T-helper 2 cell (primary cell): ENCODE results near the gene GRIK5.
A peak's percentile ranks its signal among the peaks of the same experiment; 100 is the strongest.
"Not testable (repeated sequence)": the region's sequence is repeated elsewhere in the genome, so short reads cannot be mapped to it uniquely, and the experiment has no call there.

Source experiments
- DNase-seq, 5 experiments: peaks; one replicate each; pipeline versions ENCODE4 v3.0.0 to v3.0.0-alpha.2; 2012 to 2022
- total RNA-seq, 2 donors: gene quantifications; one replicate each; lab custom pipeline; 2026; lab: John Stamatoyannopoulos, UW

The GRIK5 gene
- 0.27 to 0.31 reads per million in 2 donors for total RNA-seq

GRCh38 chr19:42069619-42070351 lies at the start of gene GRIK5:
GRIK5 (minus strand) TSS chr19:42070206; CDS start chr19:42065770, 4,436 bp downstream.
- no peak for DNase-seq

DNA sequence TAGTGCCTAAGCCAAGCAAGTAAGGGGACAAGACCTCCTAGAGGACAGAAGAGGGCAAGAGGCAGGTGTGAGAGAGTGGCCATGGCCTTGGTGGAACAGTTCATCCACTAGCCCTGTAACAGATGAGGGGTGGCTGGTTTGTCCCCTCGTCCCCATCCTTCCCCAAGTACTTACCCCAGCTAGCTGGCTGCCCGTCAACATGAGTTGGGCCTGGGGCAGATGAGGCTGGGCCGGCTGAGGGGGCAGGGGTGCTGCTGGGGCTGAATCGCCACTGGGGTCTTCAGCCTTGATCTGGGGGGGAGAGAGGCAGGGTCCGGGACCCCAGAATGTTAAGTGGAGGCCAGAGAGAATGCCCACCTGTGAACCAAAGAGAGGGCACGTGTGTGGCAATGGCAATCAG lies 47.1 kb upstream of the GRIK5 start:
- no peak for DNase-seq

GRCh38 chr19:42116308-42117075 lies 46.5 kb upstream of the GRIK5 start:
- DNase-seq = no peak

GRCh38 chr19:42115705-42116104 lies 45.7 kb upstream of the GRIK5 start:
- DNase-seq = no peak

- DNase-seq = no peak
Measured at GRCh38 chr19:42115219-42115618, 45.2 kb upstream of the GRIK5 start.

GRCh38 chr19:42114412-42114811 lies 44.4 kb upstream of the GRIK5 start:
- no peak for DNase-seq

- DNase-seq = no peak
Measured at GRCh38 chr19:42113641-42114348, 43.8 kb upstream of the GRIK5 start.

- DNase-seq = no peak
Measured at GRCh38 chr19:42111811-42112210, 41.8 kb upstream of the GRIK5 start.

GRCh38 chr19:42111384-42111783 lies 41.4 kb upstream of the GRIK5 start:
- DNase-seq = no peak

DNA sequence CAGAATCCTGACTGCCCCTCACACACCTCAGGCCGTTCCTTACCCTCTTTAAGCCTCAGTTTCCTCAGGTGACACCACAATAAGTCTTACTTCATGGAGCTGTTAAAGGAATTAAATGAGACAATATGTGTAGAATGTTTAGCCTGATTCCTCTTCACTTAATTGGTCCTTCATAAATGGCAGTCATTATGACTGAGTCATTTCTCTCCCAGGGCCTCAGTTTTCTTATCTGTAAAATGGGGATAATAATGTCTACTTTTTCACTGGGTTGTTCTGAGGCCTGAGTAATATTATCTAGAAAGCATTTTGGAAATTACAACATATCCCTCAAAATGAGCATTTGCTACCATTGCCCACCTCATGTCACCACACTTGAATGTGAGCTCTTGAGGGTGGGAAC lies 40.7 kb upstream of the GRIK5 start:
- DNase-seq = no peak

GRCh38 chr19:42109896-42110295 lies 39.9 kb upstream of the GRIK5 start:
- DNase-seq = no peak

DNA sequence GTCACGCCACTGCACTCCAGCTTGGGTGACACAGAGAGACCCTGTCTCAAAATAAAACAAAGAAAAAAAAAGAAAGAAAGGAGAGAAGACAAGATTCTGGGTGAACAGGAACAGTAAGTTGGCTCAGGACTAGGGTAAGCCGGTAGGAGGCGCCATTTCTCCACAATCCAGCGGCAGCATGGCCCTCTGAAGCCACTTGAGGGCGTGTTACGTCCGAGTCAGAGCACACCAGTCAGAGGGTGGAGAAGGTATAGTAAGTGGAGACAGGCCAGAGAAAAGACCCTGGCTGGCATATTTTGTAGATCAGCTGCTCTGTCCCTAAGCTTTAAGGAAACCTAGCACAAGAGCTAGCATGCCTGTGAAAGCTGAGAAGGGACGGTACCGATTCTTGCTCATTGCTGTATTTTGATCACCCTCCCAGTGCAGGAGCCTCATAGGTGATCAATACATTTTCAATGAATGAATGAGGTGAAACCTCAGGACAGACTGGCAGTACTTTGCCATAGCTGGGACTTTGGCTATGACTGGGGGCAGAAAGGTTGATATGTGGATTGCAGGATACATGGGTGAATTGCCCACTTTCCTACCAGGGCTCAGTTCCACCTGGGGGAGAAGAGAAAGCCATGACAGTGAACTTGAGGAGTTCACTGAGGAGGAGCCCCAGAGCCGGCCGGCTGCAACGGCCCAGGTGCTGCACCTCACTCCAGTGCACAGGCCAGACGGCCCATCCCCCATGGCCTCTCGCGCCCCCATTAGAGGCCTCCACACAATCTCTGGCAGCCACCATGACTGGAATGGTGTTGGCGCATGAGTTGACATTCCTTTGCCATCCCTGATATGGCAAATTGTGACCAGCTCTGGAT lies 38.8 kb upstream of the GRIK5 start:
- peak; percentile 66 to 87 (median 80) for DNase-seq

DNA sequence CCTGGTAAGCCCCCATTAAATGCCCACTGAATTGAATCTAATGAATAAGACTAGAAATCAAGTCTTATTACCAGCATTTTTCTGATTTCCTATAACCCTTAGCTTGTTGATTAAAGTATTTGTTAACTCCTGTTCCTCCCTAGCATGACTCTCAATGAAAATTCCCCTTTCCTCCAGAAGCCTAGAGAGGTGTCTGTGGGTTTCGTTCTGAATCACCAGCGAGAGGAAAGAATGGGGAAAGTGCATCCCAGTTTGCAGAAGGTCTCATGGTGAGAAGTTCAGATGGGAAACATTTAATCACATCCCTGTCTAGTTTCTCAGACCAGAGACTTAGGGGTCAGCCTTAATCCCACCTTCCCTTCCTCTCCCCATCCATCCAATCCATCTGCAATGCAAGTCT lies 35.4 kb upstream of the GRIK5 start:
- DNase-seq = no peak

DNA sequence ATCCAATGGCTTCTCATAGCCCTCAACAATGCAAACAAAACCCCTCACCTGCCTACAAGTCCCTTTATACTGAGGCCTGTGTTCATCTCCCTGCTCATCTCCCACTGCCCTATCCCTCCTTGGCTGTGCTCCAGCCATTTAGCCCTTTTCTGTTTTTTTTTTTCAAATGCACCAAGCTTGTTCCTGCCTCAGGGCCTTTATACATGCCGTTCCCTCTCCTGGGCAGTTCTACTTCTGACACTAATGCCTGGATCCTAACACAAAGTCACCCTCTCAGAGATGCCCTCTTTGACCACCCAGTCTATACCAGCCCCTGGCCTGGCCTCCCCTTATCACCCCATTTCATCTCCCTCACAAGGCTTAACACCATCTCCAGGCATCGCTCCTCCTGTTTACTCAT lies 32.9 kb upstream of the GRIK5 start:
- no peak for DNase-seq

GRCh38 chr19:42100241-42100640 lies 30.2 kb upstream of the GRIK5 start:
- DNase-seq = not testable (repeated sequence)

GRCh38 chr19:42099336-42099925 lies 29.4 kb upstream of the GRIK5 start:
- DNase-seq = no peak

GRCh38 chr19:42098781-42099180 lies 28.8 kb upstream of the GRIK5 start:
- DNase-seq = no peak

DNA sequence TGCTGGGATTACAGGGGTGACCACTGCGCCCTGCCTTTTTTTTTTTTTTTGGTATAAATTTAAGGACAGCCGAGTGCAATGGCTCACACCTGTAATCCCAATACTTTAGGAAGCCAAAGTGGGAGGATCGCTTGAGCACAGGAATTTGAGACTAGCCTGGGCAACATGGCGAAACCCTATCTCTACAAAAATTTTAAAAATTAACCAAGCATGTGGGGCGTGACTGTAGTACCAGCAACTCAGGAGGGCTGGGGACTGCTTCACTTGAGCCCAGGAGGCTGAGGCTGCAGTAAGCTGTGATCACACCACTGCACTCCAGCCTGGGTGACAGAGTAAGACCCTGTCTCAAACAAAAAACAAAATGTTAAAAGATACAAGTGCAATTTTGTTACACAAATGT lies 27.5 kb upstream of the GRIK5 start:
- DNase-seq = no peak

DNA sequence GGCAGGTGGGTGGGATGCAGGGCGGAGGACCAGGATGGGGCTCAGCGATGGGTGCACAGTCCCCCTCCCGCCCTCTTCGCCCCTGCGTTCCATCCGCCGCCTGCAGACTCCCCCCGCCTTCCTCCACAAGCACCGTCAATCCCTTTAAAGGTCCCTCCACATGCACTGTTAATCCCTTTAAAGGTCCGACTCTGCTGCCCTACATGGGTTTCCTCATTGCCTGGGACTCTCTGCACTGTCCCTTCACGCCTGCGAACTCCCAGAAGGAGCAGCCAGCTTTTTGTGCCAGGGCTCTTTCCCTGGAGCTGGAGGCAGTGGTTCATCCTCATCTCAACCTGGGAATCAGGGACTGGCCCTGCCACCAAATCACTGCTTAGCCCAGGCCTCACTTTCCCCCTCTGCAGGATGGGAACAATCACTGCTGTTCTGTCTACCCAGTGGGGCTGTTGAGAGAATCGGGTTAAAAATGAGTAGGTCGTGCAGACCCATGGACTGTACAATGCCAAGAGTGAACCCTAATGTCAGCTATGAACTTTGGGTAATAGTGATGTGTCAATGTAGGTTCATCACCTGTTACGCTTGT lies 26.3 kb upstream of the GRIK5 start:
- DNase-seq = no peak

DNA sequence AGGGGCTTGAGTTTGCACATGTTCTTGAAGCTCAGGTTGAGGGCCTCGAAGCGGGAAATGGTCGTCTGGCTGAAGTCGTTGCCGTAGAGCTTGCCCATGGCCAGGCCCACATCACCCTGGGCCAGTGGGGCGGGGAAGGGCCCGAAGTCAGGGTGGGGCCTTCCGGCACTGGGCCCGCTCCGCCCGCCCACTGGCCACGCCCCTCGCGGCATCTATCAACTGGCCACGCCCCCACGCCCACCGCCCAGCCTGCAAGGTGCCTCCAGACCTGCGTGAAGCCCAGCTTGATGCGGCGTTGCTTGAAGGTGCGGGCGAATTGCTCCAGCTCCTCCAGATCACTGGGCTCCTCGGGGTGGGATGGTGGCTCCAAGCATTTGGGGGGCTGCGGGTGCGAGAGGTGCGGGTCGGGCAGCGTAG lies 25.8 kb upstream of the GRIK5 start:
- no peak for DNase-seq

- DNase-seq = no peak
Measured at GRCh38 chr19:42095142-42095813, 25.3 kb upstream of the GRIK5 start.
